HepG2 (cell line): Measurements from ENCODE around the gene TRERF1. TPM values are rescaled to one million over a fixed set of nuclear protein-coding genes. Genes with fewer than 3 reads are reported as not detected.

Experiments
- ATAC-seq: fragments of 200-7000 bp; cut with Tn5 transposase; 3 replicates; pipeline ENCODE4 v1.9.1; 2020; ENCODE audit warnings: mild to moderate bottlenecking, moderate library complexity
- BruUV-seq: library from RNA; stranded (reverse); fragments of 400-500 nt; replicated peaks from 2 replicates; lab custom pipeline; 2021; lab: Mats Ljungman, UMichigan
- CTCF ChIA-PET: fragments of 300-600 bp; formaldehyde crosslinking; extraction: SDS; loops from one replicate; lab custom pipeline; 2021; ENCODE audit warnings: low total read pairs, inconsistent platforms, low intra/inter-chr PET ratio; lab: Yijun Ruan, JAX
- POLR2A ChIA-PET: fragments of 350-600 bp; sonication (Branson Sonifier 250); formaldehyde crosslinking; loops from one replicate; lab custom pipeline; 2020; ENCODE audit warnings: antibody characterized with exemption, inconsistent platforms; lab: Yijun Ruan, JAX
- DNase-seq: peaks from one replicate; pipeline ENCODE4 v3.0.0-alpha.2; 2015; ENCODE audit warnings: low spot score
- FAIRE-seq: peaks from 3 replicates; lab custom pipeline; 2011; peaks lifted over from hg19 to GRCh38; lab: Jason Lieb, UNC
- H2AFZ ChIP-seq: one replicate; pipeline ENCODE4 v1.6.1; 2011; ENCODE audit warnings: low read length, inconsistent platforms
- H3K27ac ChIP-seq: fragments of 300-600 bp; 3 replicates; pipeline ENCODE4 v1.8.0; 2011; ENCODE audit warnings: mixed run types, mild to moderate bottlenecking, mixed read lengths, low read length, inconsistent platforms; ENCODE audit not compliant: insufficient read depth; ENCODE audit errors: extremely low read length
- H3K27me3 ChIP-seq, 2 experiments: fragments of 200-600 bp in 1 of 2; 2 replicates in 1 of 2; 3 replicates in 1 of 2; pipeline versions ENCODE4 v1.6.0 to v1.8.0; 2011; ENCODE audit warnings: low read length in 2 of 2, mild to moderate bottlenecking in 2 of 2, moderate library complexity in 2 of 2, inconsistent platforms in 1 of 2; ENCODE audit not compliant: insufficient read depth in 2 of 2, control insufficient read depth in 1 of 2
- H3K36me3 ChIP-seq, 2 experiments: fragments of 200-600 bp in 1 of 2; replicated peaks in 1 of 2; 2 replicates in 1 of 2; 3 replicates in 1 of 2; pipeline versions ENCODE4 v1.5.1 to v1.8.0; 2011; ENCODE audit warnings: low read length in 2 of 2, inconsistent platforms in 1 of 2; ENCODE audit not compliant: insufficient read depth in 2 of 2, control insufficient read depth in 1 of 2
- H3K4me1 ChIP-seq: 2 replicates; pipeline ENCODE4 v1.5.1; 2012; ENCODE audit warnings: low read length, inconsistent platforms; ENCODE audit not compliant: insufficient read depth
- H3K4me2 ChIP-seq: 2 replicates; pipeline ENCODE4 v1.6.0; 2011; ENCODE audit warnings: low read depth, low read length, inconsistent platforms
- H3K4me3 ChIP-seq, 3 experiments: fragments of 200-600 bp in 1 of 3; sonication (generic), shearing (Covaris generic) in 1 of 3; replicated peaks in 1 of 3; 2 replicates each; pipeline ENCODE4 v1.5.1; 2011 to 2016; ENCODE audit warnings: low read length in 3 of 3, inconsistent platforms in 2 of 3, low read depth in 2 of 3, mild to moderate bottlenecking in 2 of 3, control low read depth in 1 of 3, mixed read lengths in 1 of 3; ENCODE audit not compliant: insufficient read depth in 1 of 3
- H3K79me2 ChIP-seq: one replicate; pipeline ENCODE4 v1.6.1; 2011; ENCODE audit warnings: low read length, inconsistent platforms; ENCODE audit not compliant: insufficient read depth
- H3K9ac ChIP-seq: 2 replicates; pipeline ENCODE4 v1.6.0; 2011; ENCODE audit warnings: mild to moderate bottlenecking, low read depth, low read length, inconsistent platforms; ENCODE audit not compliant: insufficient read depth
- H3K9me3 ChIP-seq: 2 replicates; pipeline ENCODE4 v1.5.1; 2012; ENCODE audit warnings: mild to moderate bottlenecking, low read length
- H4K20me1 ChIP-seq: 2 replicates; pipeline ENCODE4 v1.6.0; 2011; ENCODE audit warnings: inconsistent platforms, mild to moderate bottlenecking, low read length, moderate library complexity; ENCODE audit not compliant: insufficient read depth
- AKAP8 ChIP-seq: sonication (generic); formaldehyde crosslinking; IDR thresholded peaks from 2 replicates; pipeline ENCODE4 v1.5.1; 2020; ENCODE audit warnings: mild to moderate bottlenecking, missing genetic modification reagents
- DNMT1 ChIP-seq: sonication (generic); formaldehyde crosslinking; IDR thresholded peaks from 2 replicates; pipeline ENCODE4 v1.5.1; 2020; ENCODE audit warnings: mild to moderate bottlenecking, missing genetic modification reagents
- EP300 ChIP-seq, 3 experiments: sonication (generic) in 1 of 3; formaldehyde crosslinking in 1 of 3; IDR thresholded peaks; 2 replicates each; pipeline versions ENCODE4 v1.5.1 to v1.6.1; 2011 to 2020; ENCODE audit warnings: low read depth in 2 of 3, low read length in 2 of 3, borderline replicate concordance in 1 of 3, improper control_type of control experiment in 1 of 3, mild to moderate bottlenecking in 1 of 3, missing genetic modification reagents in 1 of 3, moderate library complexity in 1 of 3
- GLI4 ChIP-seq: sonication (generic); formaldehyde crosslinking; IDR thresholded peaks from 2 replicates; pipeline ENCODE4 v1.5.1; 2020; ENCODE audit warnings: missing genetic modification reagents, mild to moderate bottlenecking, moderate library complexity, borderline replicate concordance
- RBM39 ChIP-seq: fragments of 200-400 bp; formaldehyde crosslinking; IDR thresholded peaks from one replicate; pipeline ENCODE4 v1.6.1; 2018; ENCODE audit warnings: antibody characterized with exemption, mild to moderate bottlenecking, low read depth, low read length; ENCODE audit not compliant: poor library complexity, severe bottlenecking
- SCMH1 ChIP-seq: sonication (generic); formaldehyde crosslinking; IDR thresholded peaks from 2 replicates; pipeline ENCODE4 v1.9.0; 2021; ENCODE audit warnings: missing genetic modification reagents, mild to moderate bottlenecking, borderline replicate concordance
- TRIM24 ChIP-seq: sonication (generic); formaldehyde crosslinking; IDR thresholded peaks from 2 replicates; pipeline ENCODE4 v1.8.0; 2022; ENCODE audit warnings: mild to moderate bottlenecking, missing genetic modification reagents
- TSC22D2 ChIP-seq: sonication (generic); formaldehyde crosslinking; IDR thresholded peaks from 2 replicates; pipeline ENCODE4 v1.5.1; 2020; ENCODE audit warnings: missing genetic modification reagents, mild to moderate bottlenecking, borderline replicate concordance
- ZBTB8A ChIP-seq: sonication (generic); formaldehyde crosslinking; IDR thresholded peaks from 2 replicates; pipeline ENCODE4 v1.4.0; 2020; ENCODE audit warnings: mild to moderate bottlenecking, low read depth, missing genetic modification reagents, borderline replicate concordance
- ZIK1 ChIP-seq: sonication (generic); formaldehyde crosslinking; IDR thresholded peaks from 2 replicates; pipeline ENCODE4 v1.5.0; 2020; ENCODE audit warnings: mild to moderate bottlenecking, low read depth, missing genetic modification reagents, borderline replicate concordance
- ZNF20 ChIP-seq: sonication (generic); formaldehyde crosslinking; IDR thresholded peaks from 2 replicates; pipeline ENCODE4 v1.4.0; 2020; ENCODE audit warnings: mild to moderate bottlenecking, moderate library complexity, missing genetic modification reagents
- ZNF441 ChIP-seq: sonication (generic); formaldehyde crosslinking; IDR thresholded peaks from 2 replicates; pipeline ENCODE4 v1.7.0; 2021; ENCODE audit warnings: missing genetic modification reagents, borderline replicate concordance
- ZNF710 ChIP-seq: sonication (generic); formaldehyde crosslinking; IDR thresholded peaks from 2 replicates; pipeline ENCODE4 v1.5.0; 2020; ENCODE audit warnings: mild to moderate bottlenecking, missing genetic modification reagents, borderline replicate concordance
- ZNF772 ChIP-seq: sonication (generic); formaldehyde crosslinking; IDR thresholded peaks from 2 replicates; pipeline ENCODE4 v1.5.0; 2020; ENCODE audit warnings: mild to moderate bottlenecking, missing genetic modification reagents
- WGBS: methylation state at CpG from one replicate; pipeline ENCODE4 v1.1.6; 2017; ENCODE audit warnings: low lambda C conversion rate; 5-methylcytosine and 5-hydroxymethylcytosine counted together
- in situ Hi-C: cut with HindIII; loops from 2 replicates; pipeline ENCODE4 v1.10.0; 2017; ENCODE audit warnings: low pct_unique_long_range_greater_than_20kb; ENCODE audit not compliant: extremely low pct_ligation_motif_present
- intact Hi-C: fragments of 100-400 bp; cut with micrococcal nuclease; formaldehyde crosslinking; loops from one replicate; pipeline ENCODE4 v1.10.0; 2022; ENCODE audit not compliant: unreplicated experiment
- polyA plus RNA-seq, 8 experiments: library from polyadenylated mRNA; depleted of rRNA in 3 of 8; stranded (reverse) in 7 of 8; unstranded in 1 of 8; fragments of >200 nt; fragmentation: Illumina TruSeq in 4 of 8; extraction: Trizol in 4 of 8; gene quantifications; 2 replicates each; pipeline versions ENCODE4 v1.2.1 to v1.2.3, GENCODE V29; 2011 to 2016; ENCODE audit warnings: low read depth in 4 of 8, missing spikeins in 1 of 8, mixed read lengths in 1 of 8; ENCODE audit not compliant: insufficient read depth in 1 of 8
- total RNA-seq, 5 experiments: library from RNA; depleted of rRNA; stranded (reverse); fragments of >200 nt; fragmentation: Illumina TruSeq; extraction: Trizol; gene quantifications; 2 replicates each; pipeline ENCODE4 v1.2.3, GENCODE V29; 2016; ENCODE audit warnings: low read depth in 1 of 5
- TF ChIP-seq, protein P1 (sequence below): sonication (generic); formaldehyde crosslinking; IDR thresholded peaks from 2 replicates; pipeline ENCODE4 v1.5.0; 2020; ENCODE audit warnings: mild to moderate bottlenecking, missing genetic modification reagents

The TRERF1 gene
- total and polyA plus RNA-seq, 2 of the 13 experiments (the other 11 are each of a cell fraction or from before 2014, with no cell fraction given): 0.02 TPM; not detected in 1

GRCh38 chr6:42418724-42419123 is 33.0 kb downstream of the TRERF1 start:
- no peak for DNase-seq
- CTCF ChIA-PET: no interaction called here
- H3K4me1 ChIP-seq: no peaks in the 10 kb centered on the region
- H3K4me2 ChIP-seq: no peak overlapping the region
- POLR2A ChIA-PET: no interaction called here
- no peak for ATAC-seq
- WGBS: 22% methylated on average over 4 of the region's 4 CpGs
- H3K27me3 ChIP-seq: peaks cover 1 to 6% of the 10 kb centered on the region in 2 experiments; a peak in 4 of 5 replicates
- BruUV-seq: no TSS peak
- H3K9ac ChIP-seq: no peak overlapping the region
- H3K79me2 ChIP-seq: no peaks in the 10 kb centered on the region
- H3K36me3 ChIP-seq: no peaks in the 10 kb centered on the region
- TF ChIP-seq AKAP8 (CRISPR knock-in tag) (no peak), ZNF710 (no peak), ZNF772 (CRISPR knock-in tag) (no peak), ZNF20 (CRISPR knock-in tag) (no peak), DNMT1 (CRISPR knock-in tag) (no peak), RBM39 (no peak), GLI4 (CRISPR knock-in tag) (no peak), TRIM24 (no peak), ZBTB8A (no peak), ZIK1 (no peak), EP300 (IDR thresholded peaks at IDR 0.05; ENCODE audit: low read depth in 2 of 2, low read length in 2 of 2) (no peak), EP300 (CRISPR knock-in tag; IDR thresholded peaks at IDR 0.05; ENCODE audit: borderline replicate concordance) (no peak), TSC22D2 (CRISPR knock-in tag) (no peak), SCMH1 (no peak), ZNF441 (no peak)
- TF ChIP-seq, protein P1, sequence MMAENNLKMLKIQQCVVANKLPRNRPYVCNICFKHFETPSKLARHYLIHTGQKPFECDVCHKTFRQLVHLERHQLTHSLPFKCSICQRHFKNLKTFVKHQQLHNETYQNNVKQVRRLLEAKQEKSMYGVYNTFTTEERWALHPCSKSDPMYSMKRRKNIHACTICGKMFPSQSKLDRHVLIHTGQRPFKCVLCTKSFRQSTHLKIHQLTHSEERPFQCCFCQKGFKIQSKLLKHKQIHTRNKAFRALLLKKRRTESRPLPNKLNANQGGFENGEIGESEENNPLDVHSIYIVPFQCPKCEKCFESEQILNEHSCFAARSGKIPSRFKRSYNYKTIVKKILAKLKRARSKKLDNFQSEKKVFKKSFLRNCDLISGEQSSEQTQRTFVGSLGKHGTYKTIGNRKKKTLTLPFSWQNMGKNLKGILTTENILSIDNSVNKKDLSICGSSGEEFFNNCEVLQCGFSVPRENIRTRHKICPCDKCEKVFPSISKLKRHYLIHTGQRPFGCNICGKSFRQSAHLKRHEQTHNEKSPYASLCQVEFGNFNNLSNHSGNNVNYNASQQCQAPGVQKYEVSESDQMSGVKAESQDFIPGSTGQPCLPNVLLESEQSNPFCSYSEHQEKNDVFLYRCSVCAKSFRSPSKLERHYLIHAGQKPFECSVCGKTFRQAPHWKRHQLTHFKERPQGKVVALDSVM (CRISPR knock-in tag): no peak
- H3K4me3 ChIP-seq: no peak overlapping the region
- no peaks in the 10 kb centered on the region for H3K9me3 ChIP-seq
- in situ Hi-C loops: no loop called here
- no peak overlapping the region for H2AFZ ChIP-seq
- intact Hi-C loops: no loop called here
- H3K27ac ChIP-seq: no peak overlapping the region
- no peaks in the 10 kb centered on the region for H4K20me1 ChIP-seq
- FAIRE-seq: no peak
